Ovary (tissue), 9 donors: ENCODE measurements around the gene CLDN24. TPM values are rescaled to one million over a fixed set of nuclear protein-coding genes. Genes with fewer than 3 reads are reported as not detected.

Source experiments
- DNase-seq, 5 donors: peaks; one replicate each; pipeline ENCODE4 v3.0.0-alpha.2; 2019 to 2020
- H3K27ac ChIP-seq, 2 donors: fragments of 200-600 bp; one replicate each; pipeline versions ENCODE4 v1.5.1 to v1.8.0; 2019 to 2022
- H3K27me3 ChIP-seq: fragments of 200-600 bp; one replicate; pipeline ENCODE4 v1.8.0; 2022
- H3K36me3 ChIP-seq: fragments of 200-600 bp; sonication (generic); one replicate; pipeline ENCODE4 v1.5.1; 2019
- H3K4me1 ChIP-seq: one replicate; pipeline ENCODE4 v1.8.1; 2013; ENCODE audit warnings: mild to moderate bottlenecking, moderate library complexity; ENCODE audit not compliant: insufficient read depth
- H3K4me3 ChIP-seq: fragments of 200-600 bp; sonication (generic); one replicate; pipeline ENCODE4 v1.5.1; 2017
- H3K9me3 ChIP-seq, 2 donors: fragments of 200-600 bp in 1 of 2; sonication (generic) in 1 of 2; one replicate each; pipeline versions ENCODE4 v1.5.1 to v1.8.1; 2013 to 2019; ENCODE audit warnings: mild to moderate bottlenecking in 1 of 2, moderate library complexity in 1 of 2
- EP300 ChIP-seq: sonication (generic); formaldehyde crosslinking; IDR thresholded peaks from one replicate; pipeline ENCODE4 v1.6.1; 2017; ENCODE audit warnings: antibody characterized with exemption
- POLR2A ChIP-seq: fragments of 450-650 bp; IDR thresholded peaks from one replicate; pipeline ENCODE4 v1.6.1; 2017; ENCODE audit warnings: antibody characterized with exemption, mild to moderate bottlenecking, moderate library complexity
- WGBS, 3 donors: extraction: QIAGEN DNeasy Blood & Tissue Kit in 1 of 3; methylation state at CpG; one replicate each; pipeline versions ENCODE4 v1.1.5 to v1.1.7; 2013 to 2017; 5-methylcytosine and 5-hydroxymethylcytosine counted together
- intact Hi-C, 4 donors: fragments of 100-400 bp; cut with DNase I; formaldehyde crosslinking; loops; one replicate each; pipeline versions ENCODE4 v1.11.0 to v1.15.1; 2022 to 2023
- polyA plus RNA-seq, 2 donors: library from polyadenylated mRNA; stranded (reverse); fragments of 200-250 nt in 1 of 2; fragments of 350-450 nt in 1 of 2; fragmentation: Illumina TruSeq in 1 of 2; extraction: RNeasy Lipid Tissue Mini Kit (QIAGEN cat#74804) in 1 of 2; gene quantifications; one replicate each; pipeline ENCODE4 v1.2.3, GENCODE V29; 2013 to 2014
- total RNA-seq, 7 donors: library from RNA; depleted of rRNA in 2 of 7; stranded (reverse); fragments of >200 nt in 2 of 7; fragmentation: NEBNext Ultra II Directional in 3 of 7; extraction: Animal tissue kit (Norgen Biotek cat#: 25700) in 3 of 7; gene quantifications; one replicate each; pipeline versions ENCODE4 v1.1.0 to v1.2.4, GENCODE V29; 2016 to 2023
- TF ChIP-seq, protein P1 (sequence below), 3 donors: fragments of 450-650 bp in 2 of 3; fragments of 200-600 bp in 1 of 3; IDR thresholded peaks; one replicate each; pipeline versions ENCODE4 v1.5.1 to v1.8.0; 2016 to 2022; ENCODE audit warnings: antibody characterized with exemption in 3 of 3, mild to moderate bottlenecking in 1 of 3
- donor health status: DM: no; HTN: no; CAD: no; lungs with moderate emphysema.
- donor health status: DM: no; HTN: no; CAD: no.
- donor health status: Bipolar disorder and iron deficiency.
- donor health status: DM: yes; HTN: yes; CAD: no.
- donor health status: DM: no; HTN: no; CAD: no.
- donor health status: DM: yes; HTN: yes; CAD: no.

CLDN24 gene
- total and polyA plus RNA-seq, 9 donors = not detected

GRCh38 chr4:183304538-183304937 lies 17.7 kb downstream of the CLDN24 start:
- DNase-seq = no peak
- TF ChIP-seq, protein P1, sequence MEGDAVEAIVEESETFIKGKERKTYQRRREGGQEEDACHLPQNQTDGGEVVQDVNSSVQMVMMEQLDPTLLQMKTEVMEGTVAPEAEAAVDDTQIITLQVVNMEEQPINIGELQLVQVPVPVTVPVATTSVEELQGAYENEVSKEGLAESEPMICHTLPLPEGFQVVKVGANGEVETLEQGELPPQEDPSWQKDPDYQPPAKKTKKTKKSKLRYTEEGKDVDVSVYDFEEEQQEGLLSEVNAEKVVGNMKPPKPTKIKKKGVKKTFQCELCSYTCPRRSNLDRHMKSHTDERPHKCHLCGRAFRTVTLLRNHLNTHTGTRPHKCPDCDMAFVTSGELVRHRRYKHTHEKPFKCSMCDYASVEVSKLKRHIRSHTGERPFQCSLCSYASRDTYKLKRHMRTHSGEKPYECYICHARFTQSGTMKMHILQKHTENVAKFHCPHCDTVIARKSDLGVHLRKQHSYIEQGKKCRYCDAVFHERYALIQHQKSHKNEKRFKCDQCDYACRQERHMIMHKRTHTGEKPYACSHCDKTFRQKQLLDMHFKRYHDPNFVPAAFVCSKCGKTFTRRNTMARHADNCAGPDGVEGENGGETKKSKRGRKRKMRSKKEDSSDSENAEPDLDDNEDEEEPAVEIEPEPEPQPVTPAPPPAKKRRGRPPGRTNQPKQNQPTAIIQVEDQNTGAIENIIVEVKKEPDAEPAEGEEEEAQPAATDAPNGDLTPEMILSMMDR (IDR thresholded peaks at IDR 0.05) = no peak
- TF ChIP-seq EP300 (no peak), POLR2A (no peak)
- H3K9me3 ChIP-seq = no peaks in the 10 kb centered on the region
- H3K36me3 ChIP-seq = no peaks in the 10 kb centered on the region
- H3K4me3 ChIP-seq = no peak overlapping the region
- no peaks in the 10 kb centered on the region for H3K4me1 ChIP-seq
- H3K27ac ChIP-seq = no peak overlapping the region
- 94 to 99% (median 97%) methylated on average over 2 of the region's 2 CpGs for WGBS, 3 donors
- no peaks in the 10 kb centered on the region for H3K27me3 ChIP-seq
- intact Hi-C loops = no loop called here

GRCh38 chr4:183304067-183304466 lies 18.2 kb downstream of the CLDN24 start:
- H3K36me3 ChIP-seq = no peaks in the 10 kb centered on the region
- no peaks in the 10 kb centered on the region for H3K4me1 ChIP-seq
- intact Hi-C loops = no loop called here
- no peaks in the 10 kb centered on the region for H3K27me3 ChIP-seq
- TF ChIP-seq EP300 (no peak), POLR2A (no peak)
- TF ChIP-seq, protein P1 (IDR thresholded peaks at IDR 0.05) = no peak
- 88 to 99% (median 97%) methylated on average over 4 of the region's 4 CpGs for WGBS, 3 donors
- no peak for DNase-seq
- H3K4me3 ChIP-seq = no peak overlapping the region
- H3K9me3 ChIP-seq = no peaks in the 10 kb centered on the region
- no peak overlapping the region for H3K27ac ChIP-seq

DNA sequence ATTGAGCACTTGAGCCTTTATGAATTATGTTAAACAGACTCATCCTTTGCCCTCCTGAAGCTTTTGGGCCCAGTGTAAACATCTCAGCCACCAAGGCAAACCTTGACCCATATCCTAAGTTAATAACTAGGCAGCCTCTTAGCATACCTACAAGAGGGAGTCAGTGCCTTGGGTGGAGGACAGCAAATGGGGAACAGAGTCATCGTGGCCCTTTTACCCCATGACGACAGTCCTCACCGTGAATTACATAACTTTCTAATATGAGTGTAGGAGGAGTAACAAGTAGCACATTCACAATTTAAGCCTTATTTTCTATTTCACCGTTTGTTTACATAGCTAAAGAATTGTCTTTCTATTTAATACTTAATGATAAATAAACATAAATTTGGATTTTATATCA lies 18.9 kb downstream of the CLDN24 start:
- WGBS, 3 donors = 94 to 96% (median 94%) methylated on average over 4 of the region's 4 CpGs
- H3K27me3 ChIP-seq = no peaks in the 10 kb centered on the region
- no peak overlapping the region for H3K27ac ChIP-seq
- no peaks in the 10 kb centered on the region for H3K36me3 ChIP-seq
- TF ChIP-seq POLR2A (no peak), EP300 (no peak)
- TF ChIP-seq, protein P1 (IDR thresholded peaks at IDR 0.05) = no peak
- H3K4me3 ChIP-seq = no peak overlapping the region
- intact Hi-C loops = no loop called here
- H3K4me1 ChIP-seq = no peaks in the 10 kb centered on the region
- H3K9me3 ChIP-seq = no peaks in the 10 kb centered on the region
- no peak for DNase-seq

GRCh38 chr4:183300655-183301054 lies 21.6 kb downstream of the CLDN24 start:
- Histone ChIP-seq H3K36me3 (no peaks in the 10 kb centered on the region), H3K9me3 (no peaks in the 10 kb centered on the region), H3K27ac (no peak overlapping the region), H3K4me1 (no peaks in the 10 kb centered on the region), H3K4me3 (no peak overlapping the region), H3K27me3 (no peaks in the 10 kb centered on the region)
- TF ChIP-seq, protein P1 (IDR thresholded peaks at IDR 0.05) = no peak
- TF ChIP-seq EP300 = no peak
- no peak for TF ChIP-seq POLR2A
- WGBS, 3 donors = 70 to 80% (median 79%) methylated on average over 5 of the region's 5 CpGs
- no peak for DNase-seq
- intact Hi-C loops = no loop called here
